Measurements from ENCODE around the gene C9orf78. TPM values are rescaled to one million over a fixed set of nuclear protein-coding genes. Genes with fewer than 3 reads are reported as not detected.

The C9orf78 gene
- total and polyA plus RNA-seq, 2 of the 8 experiments (the other 6 are each of a cell fraction or from before 2014, with no cell fraction given), result 17.4 to 40.6 TPM

DNA sequence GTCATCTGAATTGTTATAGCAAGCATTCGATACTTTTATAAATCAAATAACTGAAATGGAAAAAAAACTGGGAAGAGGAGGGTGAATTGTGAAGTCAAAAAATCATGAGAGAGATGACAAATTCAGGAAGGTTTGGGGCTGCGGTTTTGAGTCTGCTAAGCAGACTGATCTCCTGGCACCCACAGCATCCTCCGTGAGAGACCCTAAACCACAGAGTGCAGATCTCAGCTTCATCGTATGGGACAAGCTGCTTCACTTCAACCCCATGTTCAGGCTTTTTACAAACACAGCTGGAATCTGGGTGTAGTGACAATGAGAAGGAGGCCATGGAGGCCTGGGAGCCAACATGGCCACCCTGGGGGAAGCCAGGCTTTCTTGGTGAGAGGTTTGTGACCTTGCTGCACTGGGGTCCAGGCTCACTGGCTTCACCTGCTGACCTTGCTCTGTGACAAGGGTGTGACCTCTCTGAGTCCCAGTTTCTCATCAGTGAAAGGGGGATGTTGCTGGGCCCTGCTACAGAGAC is 19.6 kb upstream of the C9orf78 start:
- Histone ChIP-seq H3K14ac (ENCODE audit: insufficient read length) (no peak overlapping the region), H3K79me1 (ENCODE audit: low read depth, low read length) (no peaks in the 10 kb centered on the region), H2BK15ac (ENCODE audit: low read length) (no peak overlapping the region), H2BK20ac (ENCODE audit: low read length) (no peak overlapping the region), H3K36me3 (ENCODE audit: control insufficient read depth in 2 of 4, insufficient read depth in 4 of 4, low read length in 3 of 4) (peaks cover 0 to 9% (median 1%) of the 10 kb centered on the region in 4 experiments; a peak in 2 of 8 replicates), H2BK12ac (ENCODE audit: low read depth, low read length) (no peak overlapping the region), H2AK5ac (ENCODE audit: low read depth, low read length) (no peak overlapping the region), H3K4me3 (ENCODE audit: extremely low read depth in 1 of 4, insufficient read depth in 2 of 4, low read depth in 3 of 4, low read length in 4 of 4) (no peak overlapping the region), H2AFZ (ENCODE audit: low read length) (no peak overlapping the region), H3K23ac (ENCODE audit: insufficient read length) (no peak overlapping the region), H4K20me1 (replicated peaks in 1 of 2; ENCODE audit: control insufficient read depth in 1 of 2, insufficient read depth in 2 of 2, low read length in 2 of 2) (peaks cover 4% of the 10 kb centered on the region in 2 experiments), H3K27me3 (replicated peaks in 1 of 4; ENCODE audit: control insufficient read depth in 3 of 4, extremely low read depth in 1 of 4, insufficient read depth in 3 of 4, low read length in 3 of 4) (no peaks in the 10 kb centered on the region), H4K5ac (ENCODE audit: insufficient read length, low read depth, low read length) (no peak overlapping the region), H3K18ac (ENCODE audit: extremely low read depth, low read length) (no peak overlapping the region), H3K9me3 (ENCODE audit: insufficient read depth in 2 of 2, low read depth in 1 of 2, low read length in 1 of 2) (no peaks in the 10 kb centered on the region), H3K27ac (ENCODE audit: low read depth, low read length) (no peak overlapping the region), H3K79me2 (ENCODE audit: control insufficient read depth in 1 of 2, insufficient read depth in 2 of 2, low read length in 2 of 2) (no peaks in the 10 kb centered on the region), H3K4me2 (ENCODE audit: insufficient read depth in 1 of 2, low read depth in 2 of 2, low read length in 2 of 2) (no peak overlapping the region), H4K91ac (replicated peaks; ENCODE audit: insufficient read length, low read length) (no peak overlapping the region), H3K4me1 (replicated peaks in 1 of 4; ENCODE audit: control insufficient read depth in 3 of 4, insufficient read depth in 4 of 4, low read length in 3 of 4) (no peaks in the 10 kb centered on the region), H2BK5ac (ENCODE audit: low read depth, low read length) (no peak overlapping the region), H3K9ac (replicated peaks in 1 of 4; ENCODE audit: extremely low read depth in 1 of 4, low read depth in 3 of 4, low read length in 3 of 4) (no peak overlapping the region), H4K8ac (ENCODE audit: extremely low read depth, insufficient read depth, low read length) (no peak overlapping the region), H3K56ac (replicated peaks; ENCODE audit: insufficient read length, low read depth, low read length) (no peak overlapping the region), H2BK120ac (replicated peaks; ENCODE audit: low read depth, low read length) (no peak overlapping the region), H3K23me2 (ENCODE audit: low read depth, low read length) (no peaks in the 10 kb centered on the region), H3K4ac (replicated peaks; ENCODE audit: insufficient read length, low read depth, low read length) (no peak overlapping the region)
- ChIA-PET POLR2A (ENCODE audit: partially characterized antibody) (interaction anchor here (1.5 kb wide), 1 partner anchor 9 kb away, joined by 3 read pairs; no protein-coding TSS in a partner anchor), CTCF (ENCODE audit: partially characterized antibody) (interaction anchor here (0.9 kb wide), 1 partner anchor 432 kb away, joined by 3 read pairs; no protein-coding TSS in a partner anchor)
- FAIRE-seq, result no peak
- no peak for DNase-seq (ENCODE audit: low read depth in 1 of 2, low spot score in 2 of 2)
- TF ChIP-seq CTCF (IDR thresholded peaks at IDR 0.05; ENCODE audit: control extremely low read depth in 1 of 3, insufficient read depth in 1 of 3, low read depth in 1 of 3, low read length in 3 of 3) (no peak), HDAC6 (IDR thresholded peaks at IDR 0.05; ENCODE audit: low read depth, low read length) (no peak), PHF8 (conservative IDR thresholded peaks at IDR 0.05; ENCODE audit: low read depth, low read length) (no peak), CTBP2 (IDR thresholded peaks at IDR 0.05; ENCODE audit: borderline replicate concordance, insufficient read depth, insufficient read length, low read length) (no peak), JUND (IDR thresholded peaks at IDR 0.05; ENCODE audit: low read length) (no peak), JUN (IDR thresholded peaks at IDR 0.05; ENCODE audit: low read depth, low read length) (no peak), CREB1 (IDR thresholded peaks at IDR 0.05) (no peak)
- 91% methylated on average over 4 of the region's 4 CpGs; no CpG with 5 or more reads in 1 of the 2 experiments for WGBS, 2 experiments (ENCODE audit: extremely low coverage in 1 of 2, insufficient coverage in 1 of 2, insufficient read length in 1 of 2, insufficient replicate concordance in 2 of 2, low coverage in 1 of 2, low lambda C conversion rate in 2 of 2, missing lambda C conversion rate in 1 of 2)
